Vagina (tissue), 2 donors: ENCODE results near the gene TMEM131L. TPM values are rescaled to one million over a fixed set of nuclear protein-coding genes. Genes with fewer than 3 reads are reported as not detected.

Experiments used
- DNase-seq, 2 donors: peaks; one replicate each; pipeline ENCODE4 v3.0.0-alpha.2; 2017; ENCODE audit errors: extremely low spot score in 2 of 2
- H3K27ac ChIP-seq: fragments of 200-600 bp; sonication (generic); one replicate; pipeline ENCODE4 v1.5.1; 2019
- H3K27me3 ChIP-seq: fragments of 200-600 bp; sonication (generic); one replicate; pipeline ENCODE4 v1.5.1; 2019
- H3K36me3 ChIP-seq, 2 donors: fragments of 200-600 bp; sonication (generic); one replicate each; pipeline ENCODE4 v1.5.1; 2017 to 2019
- H3K4me1 ChIP-seq: fragments of 200-600 bp; sonication (generic); one replicate; pipeline ENCODE4 v1.5.1; 2019
- H3K4me3 ChIP-seq, 2 donors: fragments of 200-600 bp; sonication (generic); 1 replicate in 1 of 2; 2 replicates in 1 of 2; pipeline ENCODE4 v1.5.1; 2016 to 2019
- H3K9me3 ChIP-seq: fragments of 200-600 bp; sonication (generic); one replicate; pipeline ENCODE4 v1.5.1; 2019
- POLR2A ChIP-seq, 2 donors: fragments of 450-650 bp; IDR thresholded peaks; one replicate each; pipeline ENCODE4 v1.6.1; 2017; ENCODE audit warnings: antibody characterized with exemption in 2 of 2, mild to moderate bottlenecking in 2 of 2, moderate library complexity in 2 of 2
- POLR2AphosphoS5 ChIP-seq, 2 donors: sonication (generic); formaldehyde crosslinking; IDR thresholded peaks; one replicate each; pipeline ENCODE4 v1.9.0; 2017; ENCODE audit warnings: antibody characterized with exemption in 2 of 2, mild to moderate bottlenecking in 2 of 2, low read depth in 1 of 2; ENCODE audit not compliant: insufficient read depth in 1 of 2
- intact Hi-C: fragments of 100-400 bp; cut with DNase I; formaldehyde crosslinking; loops from one replicate; pipeline ENCODE4 v1.15.1; 2023
- total RNA-seq: library from RNA; depleted of rRNA; stranded (reverse); fragments of >200 nt; gene quantifications from one replicate; pipeline ENCODE4 v1.2.3, GENCODE V29; 2016
- TF ChIP-seq, protein P1 (sequence below), 3 experiments: fragments of 450-650 bp in 2 of 3; fragments of 200-600 bp in 1 of 3; sonication (generic) in 1 of 3; IDR thresholded peaks; one replicate each; pipeline ENCODE4 v1.5.1; 2017 to 2019; ENCODE audit warnings: antibody characterized with exemption in 3 of 3, mild to moderate bottlenecking in 2 of 3, moderate library complexity in 2 of 3

Gene TMEM131L
- total RNA-seq, 1 donor from 2014 or later = 17.7 TPM

DNA sequence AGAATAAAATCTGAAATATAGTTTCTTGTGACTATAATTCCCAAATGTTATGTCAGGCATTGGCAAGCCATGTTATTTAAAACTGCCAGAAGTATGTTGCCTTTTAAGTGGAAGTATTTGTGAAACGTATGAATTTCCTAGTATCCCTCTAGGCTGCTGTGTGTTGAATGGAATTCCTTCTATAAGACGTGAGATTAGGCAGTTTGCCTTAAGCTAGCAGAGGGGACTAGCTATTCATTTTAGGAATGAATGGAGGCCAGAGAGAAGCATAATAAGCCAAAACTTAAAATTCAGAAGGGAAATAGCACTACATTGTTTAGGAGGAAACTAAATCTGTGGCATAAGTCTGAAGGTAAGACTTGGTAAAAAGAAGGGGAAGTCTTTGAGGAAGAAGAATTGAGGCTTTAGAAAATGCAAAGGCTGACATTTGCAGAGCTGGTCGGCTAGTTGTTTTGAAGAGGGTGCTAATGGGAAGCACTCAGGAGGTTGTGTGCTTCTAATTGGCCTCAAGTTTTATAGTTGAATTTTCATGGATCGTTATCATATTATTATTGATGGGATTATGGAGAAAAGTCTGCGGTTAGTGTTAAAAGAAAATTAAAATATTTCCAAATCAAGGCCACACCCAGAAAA, 57.1 kb downstream of the TMEM131L start:
- Histone ChIP-seq H3K36me3 (no peaks in the 10 kb centered on the region), H3K9me3 (no peaks in the 10 kb centered on the region), H3K27ac (no peak overlapping the region), H3K4me3 (no peak overlapping the region), H3K27me3 (no peaks in the 10 kb centered on the region), H3K4me1 (peaks cover 17% of the 10 kb centered on the region)
- intact Hi-C loops = no loop called here
- TF ChIP-seq, protein P1, sequence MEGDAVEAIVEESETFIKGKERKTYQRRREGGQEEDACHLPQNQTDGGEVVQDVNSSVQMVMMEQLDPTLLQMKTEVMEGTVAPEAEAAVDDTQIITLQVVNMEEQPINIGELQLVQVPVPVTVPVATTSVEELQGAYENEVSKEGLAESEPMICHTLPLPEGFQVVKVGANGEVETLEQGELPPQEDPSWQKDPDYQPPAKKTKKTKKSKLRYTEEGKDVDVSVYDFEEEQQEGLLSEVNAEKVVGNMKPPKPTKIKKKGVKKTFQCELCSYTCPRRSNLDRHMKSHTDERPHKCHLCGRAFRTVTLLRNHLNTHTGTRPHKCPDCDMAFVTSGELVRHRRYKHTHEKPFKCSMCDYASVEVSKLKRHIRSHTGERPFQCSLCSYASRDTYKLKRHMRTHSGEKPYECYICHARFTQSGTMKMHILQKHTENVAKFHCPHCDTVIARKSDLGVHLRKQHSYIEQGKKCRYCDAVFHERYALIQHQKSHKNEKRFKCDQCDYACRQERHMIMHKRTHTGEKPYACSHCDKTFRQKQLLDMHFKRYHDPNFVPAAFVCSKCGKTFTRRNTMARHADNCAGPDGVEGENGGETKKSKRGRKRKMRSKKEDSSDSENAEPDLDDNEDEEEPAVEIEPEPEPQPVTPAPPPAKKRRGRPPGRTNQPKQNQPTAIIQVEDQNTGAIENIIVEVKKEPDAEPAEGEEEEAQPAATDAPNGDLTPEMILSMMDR (IDR thresholded peaks at IDR 0.05) = no peak
- no peak for TF ChIP-seq POLR2AphosphoS5 (IDR thresholded peaks at IDR 0.05; ENCODE audit: insufficient read depth in 1 of 2, low read depth in 1 of 2)
- TF ChIP-seq POLR2A (IDR thresholded peaks at IDR 0.05) = no peak
- no peak for DNase-seq

DNA sequence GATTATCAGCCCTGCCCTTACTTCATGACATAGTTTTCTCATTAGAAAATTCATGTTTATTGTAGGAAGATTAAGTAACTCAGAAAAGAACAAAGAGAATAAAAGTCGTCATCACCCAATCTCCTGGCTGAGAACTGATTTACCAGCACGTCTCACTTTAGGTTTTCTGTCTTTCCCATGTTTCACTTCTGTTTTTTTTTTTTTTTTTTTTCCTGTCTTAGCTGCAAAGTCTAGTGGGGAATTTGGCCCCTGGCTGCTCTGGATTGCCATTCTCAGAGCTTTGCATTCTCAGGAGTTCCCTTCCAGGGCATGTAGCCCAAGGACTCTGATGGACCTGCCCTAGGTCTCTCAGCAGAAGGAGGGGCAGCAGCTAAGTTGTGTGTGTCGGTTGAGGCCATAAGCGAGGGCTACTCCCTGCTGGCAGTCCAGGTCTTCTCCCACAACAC, 57.8 kb downstream of the TMEM131L start:
- DNase-seq = no peak
- Histone ChIP-seq H3K27ac (no peak overlapping the region), H3K9me3 (no peaks in the 10 kb centered on the region), H3K4me3 (no peak overlapping the region), H3K4me1 (peaks cover 24% of the 10 kb centered on the region), H3K36me3 (no peaks in the 10 kb centered on the region), H3K27me3 (no peaks in the 10 kb centered on the region)
- intact Hi-C loops = no loop called here
- TF ChIP-seq POLR2AphosphoS5 (IDR thresholded peaks at IDR 0.05; ENCODE audit: insufficient read depth in 1 of 2, low read depth in 1 of 2) (no peak), POLR2A (IDR thresholded peaks at IDR 0.05) (no peak)
- TF ChIP-seq, protein P1 (IDR thresholded peaks at IDR 0.05) = no peak

DNA sequence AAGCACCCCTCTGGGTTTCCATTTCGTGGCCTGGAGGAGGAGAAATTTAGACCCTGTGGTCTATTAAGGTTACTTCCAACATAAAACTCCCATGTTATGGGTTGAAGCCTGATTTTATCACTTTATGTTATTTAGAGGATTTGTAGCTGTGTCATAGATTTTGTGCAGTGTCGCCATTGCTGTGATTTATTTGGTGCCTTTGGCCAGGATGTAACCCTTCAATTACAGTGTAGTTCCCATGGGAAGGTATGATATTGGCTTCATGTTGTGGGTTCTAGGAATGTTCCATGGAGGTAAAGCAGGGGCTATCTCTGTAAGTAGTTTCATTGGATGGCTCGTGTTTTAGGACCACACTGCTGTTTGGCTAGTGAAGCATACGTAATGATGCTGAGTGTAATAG, 58.5 kb downstream of the TMEM131L start:
- DNase-seq = no peak
- TF ChIP-seq, protein P1 (IDR thresholded peaks at IDR 0.05) = no peak
- TF ChIP-seq POLR2A (IDR thresholded peaks at IDR 0.05) (no peak), POLR2AphosphoS5 (IDR thresholded peaks at IDR 0.05; ENCODE audit: insufficient read depth in 1 of 2, low read depth in 1 of 2) (no peak)
- intact Hi-C loops = no loop called here
- Histone ChIP-seq H3K36me3 (no peaks in the 10 kb centered on the region), H3K4me3 (no peak overlapping the region), H3K27me3 (no peaks in the 10 kb centered on the region), H3K9me3 (no peaks in the 10 kb centered on the region), H3K4me1 (peaks cover 31% of the 10 kb centered on the region), H3K27ac (no peak overlapping the region)

DNA sequence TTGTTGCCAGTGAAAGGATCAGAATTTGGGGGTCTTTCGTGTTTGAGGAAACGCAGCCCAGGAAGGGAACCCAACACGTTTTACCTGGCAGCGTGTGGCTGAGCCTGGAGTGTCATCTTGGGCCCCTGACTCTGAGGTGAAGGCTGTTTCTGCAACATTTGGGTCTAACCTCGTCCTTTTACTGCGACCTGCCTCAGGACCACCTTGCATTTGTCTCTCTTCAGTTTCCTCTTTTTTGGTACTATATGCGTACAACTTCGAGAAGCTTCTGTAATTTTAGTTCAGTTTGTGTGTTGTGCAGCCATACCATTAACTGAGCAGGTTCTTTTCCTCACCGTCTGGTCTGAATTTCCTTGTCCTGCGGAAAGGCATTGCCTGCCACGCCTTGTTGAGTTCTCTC, 61.5 kb downstream of the TMEM131L start:
- Histone ChIP-seq H3K27ac (no peak overlapping the region), H3K9me3 (no peaks in the 10 kb centered on the region), H3K4me1 (peaks cover 53% of the 10 kb centered on the region), H3K4me3 (no peak overlapping the region), H3K36me3 (no peaks in the 10 kb centered on the region), H3K27me3 (no peaks in the 10 kb centered on the region)
- no peak for DNase-seq
- TF ChIP-seq POLR2AphosphoS5 (IDR thresholded peaks at IDR 0.05; ENCODE audit: insufficient read depth in 1 of 2, low read depth in 1 of 2) (no peak), POLR2A (IDR thresholded peaks at IDR 0.05) (no peak)
- TF ChIP-seq, protein P1 (IDR thresholded peaks at IDR 0.05) = no peak
- intact Hi-C loops = no loop called here

DNA sequence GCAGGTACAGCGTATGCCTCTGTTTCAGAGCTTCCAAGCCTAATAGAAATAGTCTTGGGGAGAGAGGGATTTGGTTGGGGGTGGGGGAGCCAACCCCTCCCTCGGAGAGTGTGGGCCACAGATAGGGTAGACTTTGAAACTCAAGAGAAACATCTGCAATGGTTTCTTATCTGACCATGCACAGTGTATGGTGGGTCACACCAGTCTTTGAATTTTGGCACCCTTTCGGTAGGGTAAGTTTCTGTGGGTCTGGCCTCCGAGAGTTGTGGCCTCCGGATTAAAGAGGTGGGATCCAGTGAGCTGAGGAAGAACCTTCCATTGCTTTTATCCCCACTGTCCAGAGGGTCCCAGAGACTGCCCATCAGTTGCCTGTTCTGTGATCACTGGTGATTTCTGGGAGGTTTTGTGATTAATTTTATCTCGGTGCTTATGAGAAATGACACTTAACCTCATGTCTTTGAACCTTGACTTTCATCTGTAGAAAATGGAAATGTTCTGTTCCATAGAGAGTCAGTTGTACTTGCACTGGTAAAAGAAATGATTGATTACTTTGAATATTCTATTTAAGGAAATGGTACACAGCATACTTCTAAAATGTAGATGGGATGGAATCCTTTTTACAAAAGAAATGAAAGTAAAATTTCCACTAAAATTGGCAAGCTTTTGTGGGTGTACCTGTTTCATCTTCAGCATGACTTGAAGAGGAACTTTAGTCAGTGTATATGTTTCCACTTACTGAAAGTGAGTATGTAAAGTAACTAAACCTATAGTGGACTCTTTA, 62.7 kb downstream of the TMEM131L start:
- no peak overlapping the region for H3K27ac ChIP-seq
- H3K4me3 ChIP-seq = no peak overlapping the region
- H3K4me1 ChIP-seq = peaks cover 45% of the 10 kb centered on the region
- no peaks in the 10 kb centered on the region for H3K27me3 ChIP-seq
- TF ChIP-seq POLR2AphosphoS5 (IDR thresholded peaks at IDR 0.05; ENCODE audit: insufficient read depth in 1 of 2, low read depth in 1 of 2) (no peak), POLR2A (IDR thresholded peaks at IDR 0.05) (no peak)
- TF ChIP-seq, protein P1 (IDR thresholded peaks at IDR 0.05) = no peak
- intact Hi-C loops = no loop called here
- H3K36me3 ChIP-seq = no peaks in the 10 kb centered on the region
- H3K9me3 ChIP-seq = no peaks in the 10 kb centered on the region
- no peak for DNase-seq
